HepG2 (cell line): ENCODE results near the gene IFI30. TPM values are rescaled to one million over a fixed set of nuclear protein-coding genes. Genes with fewer than 3 reads are reported as not detected.

Experiments used
- ELF1 ChIP-seq: sonication (generic); formaldehyde crosslinking; IDR thresholded peaks from 2 replicates; pipeline ENCODE4 v1.4.0; 2020; ENCODE audit warnings: missing genetic modification reagents
- GABPB1 ChIP-seq: IDR thresholded peaks from 2 replicates; pipeline ENCODE4 v1.6.1; 2016; ENCODE audit warnings: mild to moderate bottlenecking, missing genetic modification reagents, moderate library complexity, missing compliant biosample characterization
- HDAC1 ChIP-seq: sonication (generic); formaldehyde crosslinking; IDR thresholded peaks from 2 replicates; pipeline ENCODE4 v1.5.1; 2020; ENCODE audit warnings: mild to moderate bottlenecking, missing genetic modification reagents
- NFYB ChIP-seq: sonication (generic); formaldehyde crosslinking; IDR thresholded peaks from 2 replicates; pipeline ENCODE4 v1.4.0; 2020; ENCODE audit warnings: missing genetic modification reagents
- PHF21A ChIP-seq: sonication (generic); formaldehyde crosslinking; IDR thresholded peaks from 2 replicates; pipeline ENCODE4 v1.5.0; 2020; ENCODE audit warnings: mild to moderate bottlenecking, missing genetic modification reagents
- PRPF4 ChIP-seq: fragments of 200-400 bp; formaldehyde crosslinking; IDR thresholded peaks from 2 replicates; pipeline ENCODE4 v1.6.1; 2016; ENCODE audit warnings: low read length, low read depth; ENCODE audit not compliant: poor library complexity, severe bottlenecking
- SNAPC2 ChIP-seq: sonication (generic); formaldehyde crosslinking; IDR thresholded peaks from 2 replicates; pipeline ENCODE4 v1.8.1; 2022; ENCODE audit warnings: mild to moderate bottlenecking, missing genetic modification reagents
- SP4 ChIP-seq: sonication (generic); formaldehyde crosslinking; IDR thresholded peaks from 2 replicates; pipeline ENCODE4 v1.8.1; 2023; ENCODE audit warnings: mild to moderate bottlenecking, missing genetic modification reagents
- ZBTB21 ChIP-seq: sonication (generic); formaldehyde crosslinking; IDR thresholded peaks from 2 replicates; pipeline ENCODE4 v1.4.0; 2020; ENCODE audit warnings: missing genetic modification reagents
- ZNF232 ChIP-seq: sonication (generic); formaldehyde crosslinking; IDR thresholded peaks from 2 replicates; pipeline ENCODE4 v1.4.0; 2020; ENCODE audit warnings: missing genetic modification reagents, borderline replicate concordance
- ZNF251 ChIP-seq: sonication (generic); formaldehyde crosslinking; IDR thresholded peaks from 2 replicates; pipeline ENCODE4 v1.9.0; 2021; ENCODE audit warnings: mild to moderate bottlenecking, missing genetic modification reagents
- ZNF263 ChIP-seq: sonication (generic); formaldehyde crosslinking; IDR thresholded peaks from 2 replicates; pipeline ENCODE4 v1.4.0; 2020; ENCODE audit warnings: missing genetic modification reagents
- ZNF317 ChIP-seq: sonication (generic); formaldehyde crosslinking; IDR thresholded peaks from 2 replicates; pipeline ENCODE4 v1.5.0; 2020; ENCODE audit warnings: mild to moderate bottlenecking, missing genetic modification reagents
- ZNF891 ChIP-seq: sonication (generic); formaldehyde crosslinking; IDR thresholded peaks from 2 replicates; pipeline ENCODE4 v1.5.0; 2020; ENCODE audit warnings: mild to moderate bottlenecking, missing genetic modification reagents
- polyA plus RNA-seq, 8 experiments: library from polyadenylated mRNA; depleted of rRNA in 3 of 8; stranded (reverse) in 7 of 8; unstranded in 1 of 8; fragments of >200 nt; fragmentation: Illumina TruSeq in 4 of 8; extraction: Trizol in 4 of 8; gene quantifications; 2 replicates each; pipeline versions ENCODE4 v1.2.1 to v1.2.3, GENCODE V29; 2011 to 2016; ENCODE audit warnings: low read depth in 4 of 8, missing spikeins in 1 of 8, mixed read lengths in 1 of 8; ENCODE audit not compliant: insufficient read depth in 1 of 8
- total RNA-seq, 5 experiments: library from RNA; depleted of rRNA; stranded (reverse); fragments of >200 nt; fragmentation: Illumina TruSeq; extraction: Trizol; gene quantifications; 2 replicates each; pipeline ENCODE4 v1.2.3, GENCODE V29; 2016; ENCODE audit warnings: low read depth in 1 of 5
- TF ChIP-seq, protein P1 (sequence below): sonication (generic); formaldehyde crosslinking; IDR thresholded peaks from 2 replicates; pipeline ENCODE4 v1.4.0; 2020; ENCODE audit warnings: missing genetic modification reagents
- TF ChIP-seq, protein P2 (sequence below): sonication (generic); formaldehyde crosslinking; IDR thresholded peaks from 2 replicates; pipeline ENCODE4 v1.4.0; 2020; ENCODE audit warnings: missing genetic modification reagents
- TF ChIP-seq, protein P3 (sequence below): sonication (generic); formaldehyde crosslinking; conservative IDR thresholded peaks from 2 replicates; pipeline ENCODE4 v1.4.0; 2020; ENCODE audit warnings: mild to moderate bottlenecking, missing genetic modification reagents, moderate library complexity
- TF ChIP-seq, protein P4 (sequence below): sonication (generic); formaldehyde crosslinking; IDR thresholded peaks from 2 replicates; pipeline ENCODE4 v1.8.1; 2023; ENCODE audit warnings: missing genetic modification reagents, inconsistent platforms, borderline replicate concordance

The IFI30 gene
- total and polyA plus RNA-seq, 2 of the 13 experiments (the other 11 are each of a cell fraction or from before 2014, with no cell fraction given), result 25.0 to 79.4 TPM

DNA sequence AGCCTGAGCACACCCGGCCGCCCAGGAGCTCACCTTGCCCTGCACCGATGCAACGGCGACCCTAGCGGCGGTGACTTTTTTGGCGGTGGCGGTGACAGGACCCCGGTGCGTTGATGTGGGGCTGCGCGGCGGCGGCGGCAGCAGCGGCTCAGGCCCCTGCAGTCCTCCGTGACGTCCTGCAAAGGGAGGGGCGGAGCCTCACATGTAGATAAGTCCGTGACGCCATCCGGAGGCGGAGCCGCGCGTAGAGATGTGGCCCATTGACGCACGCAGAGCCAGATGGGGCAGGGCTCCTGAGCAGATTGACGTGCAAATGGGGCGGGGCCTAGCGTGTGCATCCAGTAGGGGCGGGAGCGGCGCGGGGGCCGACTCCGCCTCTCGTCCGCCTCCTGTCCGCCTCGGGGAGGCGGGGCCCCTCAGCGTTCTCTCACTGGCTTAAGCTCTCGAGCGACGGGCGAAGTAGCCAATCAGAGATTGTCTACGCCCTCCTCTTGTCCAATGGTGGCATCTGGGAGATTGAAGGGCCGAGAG lies 30.3 kb downstream of the IFI30 start, which contains the start of gene RAB3A (continued):
- TF ChIP-seq, protein P1, sequence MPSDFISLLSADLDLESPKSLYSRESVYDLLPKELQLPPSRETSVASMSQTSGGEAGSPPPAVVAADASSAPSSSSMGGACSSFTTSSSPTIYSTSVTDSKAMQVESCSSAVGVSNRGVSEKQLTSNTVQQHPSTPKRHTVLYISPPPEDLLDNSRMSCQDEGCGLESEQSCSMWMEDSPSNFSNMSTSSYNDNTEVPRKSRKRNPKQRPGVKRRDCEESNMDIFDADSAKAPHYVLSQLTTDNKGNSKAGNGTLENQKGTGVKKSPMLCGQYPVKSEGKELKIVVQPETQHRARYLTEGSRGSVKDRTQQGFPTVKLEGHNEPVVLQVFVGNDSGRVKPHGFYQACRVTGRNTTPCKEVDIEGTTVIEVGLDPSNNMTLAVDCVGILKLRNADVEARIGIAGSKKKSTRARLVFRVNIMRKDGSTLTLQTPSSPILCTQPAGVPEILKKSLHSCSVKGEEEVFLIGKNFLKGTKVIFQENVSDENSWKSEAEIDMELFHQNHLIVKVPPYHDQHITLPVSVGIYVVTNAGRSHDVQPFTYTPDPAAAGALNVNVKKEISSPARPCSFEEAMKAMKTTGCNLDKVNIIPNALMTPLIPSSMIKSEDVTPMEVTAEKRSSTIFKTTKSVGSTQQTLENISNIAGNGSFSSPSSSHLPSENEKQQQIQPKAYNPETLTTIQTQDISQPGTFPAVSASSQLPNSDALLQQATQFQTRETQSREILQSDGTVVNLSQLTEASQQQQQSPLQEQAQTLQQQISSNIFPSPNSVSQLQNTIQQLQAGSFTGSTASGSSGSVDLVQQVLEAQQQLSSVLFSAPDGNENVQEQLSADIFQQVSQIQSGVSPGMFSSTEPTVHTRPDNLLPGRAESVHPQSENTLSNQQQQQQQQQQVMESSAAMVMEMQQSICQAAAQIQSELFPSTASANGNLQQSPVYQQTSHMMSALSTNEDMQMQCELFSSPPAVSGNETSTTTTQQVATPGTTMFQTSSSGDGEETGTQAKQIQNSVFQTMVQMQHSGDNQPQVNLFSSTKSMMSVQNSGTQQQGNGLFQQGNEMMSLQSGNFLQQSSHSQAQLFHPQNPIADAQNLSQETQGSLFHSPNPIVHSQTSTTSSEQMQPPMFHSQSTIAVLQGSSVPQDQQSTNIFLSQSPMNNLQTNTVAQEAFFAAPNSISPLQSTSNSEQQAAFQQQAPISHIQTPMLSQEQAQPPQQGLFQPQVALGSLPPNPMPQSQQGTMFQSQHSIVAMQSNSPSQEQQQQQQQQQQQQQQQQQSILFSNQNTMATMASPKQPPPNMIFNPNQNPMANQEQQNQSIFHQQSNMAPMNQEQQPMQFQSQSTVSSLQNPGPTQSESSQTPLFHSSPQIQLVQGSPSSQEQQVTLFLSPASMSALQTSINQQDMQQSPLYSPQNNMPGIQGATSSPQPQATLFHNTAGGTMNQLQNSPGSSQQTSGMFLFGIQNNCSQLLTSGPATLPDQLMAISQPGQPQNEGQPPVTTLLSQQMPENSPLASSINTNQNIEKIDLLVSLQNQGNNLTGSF (CRISPR knock-in tag), result no peak
- TF ChIP-seq SP4 (peak; percentile 100), ZNF317 (CRISPR knock-in tag) (peak; percentile 61; the same call in 1 of the 2 replicates), ZNF251 (CRISPR knock-in tag) (0 out of 2 replicates have a peak, but pooled peaks have one; percentile 22), ZBTB21 (0 out of 2 replicates have a peak, but pooled peaks have one; percentile 44), NFYB (peak; percentile 99), ELF1 (no peak), SNAPC2 (CRISPR knock-in tag) (0 out of 2 replicates have a peak, but pooled peaks have one; percentile 24), PRPF4 (no peak), ZNF891 (no peak), ZNF263 (CRISPR knock-in tag) (no peak), HDAC1 (peak; percentile 68), PHF21A (CRISPR knock-in tag) (0 out of 2 replicates have a peak, but pooled peaks have one; percentile 37), GABPB1 (peak; percentile 68), ZNF232 (peak; percentile 47; the same call in 1 of the 2 replicates)
- TF ChIP-seq, protein P2, sequence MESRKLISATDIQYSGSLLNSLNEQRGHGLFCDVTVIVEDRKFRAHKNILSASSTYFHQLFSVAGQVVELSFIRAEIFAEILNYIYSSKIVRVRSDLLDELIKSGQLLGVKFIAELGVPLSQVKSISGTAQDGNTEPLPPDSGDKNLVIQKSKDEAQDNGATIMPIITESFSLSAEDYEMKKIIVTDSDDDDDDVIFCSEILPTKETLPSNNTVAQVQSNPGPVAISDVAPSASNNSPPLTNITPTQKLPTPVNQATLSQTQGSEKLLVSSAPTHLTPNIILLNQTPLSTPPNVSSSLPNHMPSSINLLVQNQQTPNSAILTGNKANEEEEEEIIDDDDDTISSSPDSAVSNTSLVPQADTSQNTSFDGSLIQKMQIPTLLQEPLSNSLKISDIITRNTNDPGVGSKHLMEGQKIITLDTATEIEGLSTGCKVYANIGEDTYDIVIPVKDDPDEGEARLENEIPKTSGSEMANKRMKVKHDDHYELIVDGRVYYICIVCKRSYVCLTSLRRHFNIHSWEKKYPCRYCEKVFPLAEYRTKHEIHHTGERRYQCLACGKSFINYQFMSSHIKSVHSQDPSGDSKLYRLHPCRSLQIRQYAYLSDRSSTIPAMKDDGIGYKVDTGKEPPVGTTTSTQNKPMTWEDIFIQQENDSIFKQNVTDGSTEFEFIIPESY, result no peak
- TF ChIP-seq, protein P3, sequence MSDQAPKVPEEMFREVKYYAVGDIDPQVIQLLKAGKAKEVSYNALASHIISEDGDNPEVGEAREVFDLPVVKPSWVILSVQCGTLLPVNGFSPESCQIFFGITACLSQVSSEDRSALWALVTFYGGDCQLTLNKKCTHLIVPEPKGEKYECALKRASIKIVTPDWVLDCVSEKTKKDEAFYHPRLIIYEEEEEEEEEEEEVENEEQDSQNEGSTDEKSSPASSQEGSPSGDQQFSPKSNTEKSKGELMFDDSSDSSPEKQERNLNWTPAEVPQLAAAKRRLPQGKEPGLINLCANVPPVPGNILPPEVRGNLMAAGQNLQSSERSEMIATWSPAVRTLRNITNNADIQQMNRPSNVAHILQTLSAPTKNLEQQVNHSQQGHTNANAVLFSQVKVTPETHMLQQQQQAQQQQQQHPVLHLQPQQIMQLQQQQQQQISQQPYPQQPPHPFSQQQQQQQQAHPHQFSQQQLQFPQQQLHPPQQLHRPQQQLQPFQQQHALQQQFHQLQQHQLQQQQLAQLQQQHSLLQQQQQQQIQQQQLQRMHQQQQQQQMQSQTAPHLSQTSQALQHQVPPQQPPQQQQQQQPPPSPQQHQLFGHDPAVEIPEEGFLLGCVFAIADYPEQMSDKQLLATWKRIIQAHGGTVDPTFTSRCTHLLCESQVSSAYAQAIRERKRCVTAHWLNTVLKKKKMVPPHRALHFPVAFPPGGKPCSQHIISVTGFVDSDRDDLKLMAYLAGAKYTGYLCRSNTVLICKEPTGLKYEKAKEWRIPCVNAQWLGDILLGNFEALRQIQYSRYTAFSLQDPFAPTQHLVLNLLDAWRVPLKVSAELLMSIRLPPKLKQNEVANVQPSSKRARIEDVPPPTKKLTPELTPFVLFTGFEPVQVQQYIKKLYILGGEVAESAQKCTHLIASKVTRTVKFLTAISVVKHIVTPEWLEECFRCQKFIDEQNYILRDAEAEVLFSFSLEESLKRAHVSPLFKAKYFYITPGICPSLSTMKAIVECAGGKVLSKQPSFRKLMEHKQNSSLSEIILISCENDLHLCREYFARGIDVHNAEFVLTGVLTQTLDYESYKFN (CRISPR knock-in tag), result no peak
- TF ChIP-seq, protein P4, sequence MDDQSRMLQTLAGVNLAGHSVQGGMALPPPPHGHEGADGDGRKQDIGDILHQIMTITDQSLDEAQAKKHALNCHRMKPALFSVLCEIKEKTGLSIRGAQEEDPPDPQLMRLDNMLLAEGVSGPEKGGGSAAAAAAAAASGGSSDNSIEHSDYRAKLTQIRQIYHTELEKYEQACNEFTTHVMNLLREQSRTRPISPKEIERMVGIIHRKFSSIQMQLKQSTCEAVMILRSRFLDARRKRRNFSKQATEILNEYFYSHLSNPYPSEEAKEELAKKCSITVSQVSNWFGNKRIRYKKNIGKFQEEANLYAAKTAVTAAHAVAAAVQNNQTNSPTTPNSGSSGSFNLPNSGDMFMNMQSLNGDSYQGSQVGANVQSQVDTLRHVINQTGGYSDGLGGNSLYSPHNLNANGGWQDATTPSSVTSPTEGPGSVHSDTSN (CRISPR knock-in tag), result peak; percentile 96
